K562 (cell line): ENCODE data around the gene TRMT112. TPM values are rescaled to one million over a fixed set of nuclear protein-coding genes. Genes with fewer than 3 reads are reported as not detected.

Experiments used
- ATAC-seq: fragments of 200-7000 bp; cut with Tn5 transposase; 3 replicates; pipeline ENCODE4 v1.9.1; 2020; ENCODE audit warnings: moderate library complexity
- BruUV-seq: library from RNA; stranded (reverse); fragments of 400-500 nt; replicated peaks from 2 replicates; lab custom pipeline; 2021; lab: Mats Ljungman, UMichigan
- CTCF ChIA-PET: fragments of 300-600 bp; formaldehyde crosslinking; extraction: SDS; loops from one replicate; lab custom pipeline; 2021; ENCODE audit warnings: low intra/inter-chr PET ratio; lab: Yijun Ruan, JAX
- POLR2A ChIA-PET: fragments of 300-600, 350-650 bp; sonication (Branson Sonifier 250); formaldehyde crosslinking; extraction: SDS; loops from one replicate; lab custom pipeline; 2021; ENCODE audit warnings: antibody characterized with exemption, inconsistent platforms; lab: Yijun Ruan, JAX
- DNase-seq, 4 experiments: peaks; one replicate each; pipeline versions ENCODE4 v3.0.0 to v3.0.0-alpha.2; 2011 to 2018; ENCODE audit warnings: low spot score in 3 of 4, mixed read lengths in 3 of 4; ENCODE audit errors: extremely low read depth in 1 of 4
- FAIRE-seq: peaks from 2 replicates; lab custom pipeline; 2011; peaks lifted over from hg19 to GRCh38; lab: Jason Lieb, UNC
- H2AFZ ChIP-seq: 2 replicates; pipeline ENCODE4 v1.6.0; 2011; ENCODE audit warnings: low read depth, low read length, control low read depth, inconsistent platforms
- H3K27ac ChIP-seq: fragments of 200-600 bp; 3 replicates; pipeline ENCODE4 v1.8.0; 2011; ENCODE audit warnings: low read depth, mild to moderate bottlenecking, control low read depth, inconsistent platforms, low read length, moderate library complexity, mixed read lengths; ENCODE audit errors: extremely low read depth
- H3K27me3 ChIP-seq, 2 experiments: fragments of 300-600 bp in 1 of 2; 2 replicates in 1 of 2; 3 replicates in 1 of 2; pipeline versions ENCODE4 v1.6.0 to v1.8.0; 2011; ENCODE audit warnings: inconsistent platforms in 2 of 2, low read length in 2 of 2, mild to moderate bottlenecking in 1 of 2, mixed read lengths in 1 of 2, moderate library complexity in 1 of 2; ENCODE audit not compliant: control insufficient read depth in 2 of 2, insufficient read depth in 2 of 2
- H3K36me3 ChIP-seq: fragments of 300-600 bp; 3 replicates; pipeline ENCODE4 v1.8.0; 2011; ENCODE audit warnings: mild to moderate bottlenecking, low read length, inconsistent platforms; ENCODE audit not compliant: control insufficient read depth, insufficient read depth
- H3K4me1 ChIP-seq, 2 experiments: fragments of 200-600 bp in 1 of 2; replicated peaks in 1 of 2; 2 replicates in 1 of 2; 3 replicates in 1 of 2; pipeline versions ENCODE4 v1.5.1 to v1.8.0; 2011; ENCODE audit warnings: inconsistent platforms in 2 of 2, low read length in 2 of 2, mild to moderate bottlenecking in 1 of 2, mixed read lengths in 1 of 2, moderate library complexity in 1 of 2; ENCODE audit not compliant: control insufficient read depth in 2 of 2, insufficient read depth in 2 of 2
- H3K4me2 ChIP-seq: 2 replicates; pipeline ENCODE4 v1.6.1; 2011; ENCODE audit warnings: low read length, control low read depth, inconsistent platforms, mixed read lengths; ENCODE audit not compliant: insufficient read depth
- H3K4me3 ChIP-seq: fragments of 200-600 bp; sonication (generic), shearing (Covaris generic); 2 replicates; pipeline ENCODE4 v1.5.1; 2016; ENCODE audit warnings: control low read depth, inconsistent platforms
- H3K79me2 ChIP-seq: fragments of 200-600 bp; 3 replicates; pipeline ENCODE4 v1.8.0; 2011; ENCODE audit warnings: low read length, inconsistent platforms; ENCODE audit not compliant: control insufficient read depth, insufficient read depth
- H3K9ac ChIP-seq, 2 experiments: 2 replicates each; pipeline versions ENCODE4 v1.6.0 to v1.6.1; 2011; ENCODE audit warnings: low read depth in 2 of 2, low read length in 2 of 2, control low read depth in 1 of 2, inconsistent platforms in 1 of 2, mild to moderate bottlenecking in 1 of 2, mixed read lengths in 1 of 2; ENCODE audit not compliant: insufficient read depth in 1 of 2
- H3K9me1 ChIP-seq: one replicate; pipeline ENCODE4 v1.6.0; 2011; ENCODE audit warnings: inconsistent platforms, mild to moderate bottlenecking, low read length, moderate library complexity; ENCODE audit not compliant: control insufficient read depth, insufficient read depth
- H3K9me3 ChIP-seq: replicated peaks from 2 replicates; pipeline ENCODE4 v1.5.1; 2011; ENCODE audit warnings: low read depth, low read length, inconsistent platforms; ENCODE audit not compliant: control insufficient read depth, insufficient read depth
- H4K20me1 ChIP-seq: replicated peaks from 2 replicates; pipeline ENCODE4 v1.6.1; 2011; ENCODE audit warnings: low read length, inconsistent platforms, mixed read lengths; ENCODE audit not compliant: control insufficient read depth, insufficient read depth
- E2F5 ChIP-seq: sonication (generic); formaldehyde crosslinking; IDR thresholded peaks from 2 replicates; pipeline ENCODE4 v1.8.0; 2022; ENCODE audit warnings: mild to moderate bottlenecking, missing genetic modification reagents
- ELF1 ChIP-seq: fragments of 200-800 bp; sonication (Bioruptor generic); IDR thresholded peaks from 2 replicates; pipeline ENCODE4 v1.6.1; 2016; ENCODE audit warnings: missing genetic modification characterization, missing compliant biosample characterization
- ESRRA ChIP-seq: fragments of 450-650 bp; IDR thresholded peaks from 2 replicates; pipeline ENCODE4 v1.6.1; 2014; ENCODE audit warnings: low read depth, mild to moderate bottlenecking, moderate library complexity, borderline replicate concordance
- FOXM1 ChIP-seq, 2 experiments: fragments of 450-650 bp in 1 of 2; sonication (generic) in 1 of 2; formaldehyde crosslinking in 1 of 2; IDR thresholded peaks; 2 replicates each; pipeline versions ENCODE4 v1.6.1 to v1.9.0; 2017 to 2022; ENCODE audit warnings: low read depth in 2 of 2, mild to moderate bottlenecking in 2 of 2, missing genetic modification reagents in 1 of 2, moderate library complexity in 1 of 2
- POLR2AphosphoS2 ChIP-seq: IDR thresholded peaks from 2 replicates; pipeline ENCODE4 v1.6.1; 2012; ENCODE audit warnings: low read length, improper control_type of control experiment
- POLR2G ChIP-seq: fragments of 200-400 bp; formaldehyde crosslinking; IDR thresholded peaks from 2 replicates; pipeline ENCODE4 v1.6.1; 2017; ENCODE audit warnings: low read depth, mild to moderate bottlenecking, antibody characterized with exemption, low read length, moderate library complexity
- RBFOX2 ChIP-seq: fragments of 200-400 bp; formaldehyde crosslinking; IDR thresholded peaks from 2 replicates; pipeline ENCODE4 v1.6.1; 2017; ENCODE audit warnings: low read depth, mild to moderate bottlenecking, low read length, moderate library complexity
- RHOXF2B ChIP-seq: fragments of 250-450 bp; sonication (Bioruptor Pico); conservative IDR thresholded peaks from 2 replicates; pipeline ENCODE4 v1.5.1; 2021
- ZBTB7A ChIP-seq: IDR thresholded peaks from 2 replicates; pipeline ENCODE4 v1.6.1; 2011; ENCODE audit warnings: low read depth, mild to moderate bottlenecking, low read length, moderate library complexity, borderline replicate concordance; ENCODE audit not compliant: control insufficient read depth
- WGBS: fragments of 100-300 bp; shearing (Covaris generic); methylation state at CpG from one replicate; pipeline ENCODE4 v1.1.6; 2016; ENCODE audit warnings: low coverage, mixed read lengths; ENCODE audit not compliant: insufficient coverage; ENCODE audit errors: missing lambda C conversion rate; 5-methylcytosine and 5-hydroxymethylcytosine counted together
- in situ Hi-C: fragments of 300-500 bp; cut with MboI; formaldehyde crosslinking; loops from 4 replicates; pipeline ENCODE4 v1.15.0; 2018; ENCODE audit warnings: inconsistent platforms, mixed read lengths
- intact Hi-C: fragments of 100-400 bp; cut with micrococcal nuclease; formaldehyde crosslinking; loops from 2 replicates; pipeline ENCODE4 v1.14.2; 2022
- polyA plus RNA-seq, 8 experiments: library from polyadenylated mRNA; depleted of rRNA in 4 of 8; stranded (reverse) in 5 of 8; unstranded in 3 of 8; fragments of >200 nt; fragmentation: Nextera tagmentation in 2 of 8; fragmentation: Illumina TruSeq in 1 of 8; extraction: Ambion mirVana in 2 of 8; extraction: Trizol in 1 of 8; gene quantifications; 2 replicates each; pipeline versions ENCODE4 v1.2.1 to v1.2.3, GENCODE V29; 2011 to 2014; ENCODE audit warnings: inconsistent platforms in 1 of 8, missing spikeins in 1 of 8
- total RNA-seq, 7 experiments: library from RNA; depleted of rRNA in 6 of 7; stranded (reverse); fragments of >200 nt in 6 of 7; fragmentation: Illumina TruSeq in 2 of 7; extraction: Trizol in 2 of 7; gene quantifications; 2 replicates each; pipeline versions ENCODE4 v1.2.1 to v1.2.3, GENCODE V29; 2011 to 2021; ENCODE audit warnings: low replicate concordance in 1 of 7
- TF ChIP-seq, protein P1 (sequence below): sonication (generic); formaldehyde crosslinking; IDR thresholded peaks from 2 replicates; pipeline ENCODE4 v1.8.0; 2023; ENCODE audit warnings: mild to moderate bottlenecking, missing genetic modification reagents
- TF ChIP-seq, protein P2 (sequence below), 2 experiments: fragments of 450-650 bp in 1 of 2; sonication (generic) in 1 of 2; formaldehyde crosslinking in 1 of 2; IDR thresholded peaks in 1 of 2; conservative IDR thresholded peaks in 1 of 2; 2 replicates each; pipeline versions ENCODE4 v1.6.1 to v1.8.1; 2016 to 2023; ENCODE audit warnings: mild to moderate bottlenecking in 2 of 2, moderate library complexity in 2 of 2, inconsistent platforms in 1 of 2, missing genetic modification reagents in 1 of 2

The TRMT112 gene
- total and polyA plus RNA-seq, 9 of the 15 experiments (the other 6 are each of a cell fraction or from before 2014, with no cell fraction given) = 162 to 444 (median 300) TPM

DNA sequence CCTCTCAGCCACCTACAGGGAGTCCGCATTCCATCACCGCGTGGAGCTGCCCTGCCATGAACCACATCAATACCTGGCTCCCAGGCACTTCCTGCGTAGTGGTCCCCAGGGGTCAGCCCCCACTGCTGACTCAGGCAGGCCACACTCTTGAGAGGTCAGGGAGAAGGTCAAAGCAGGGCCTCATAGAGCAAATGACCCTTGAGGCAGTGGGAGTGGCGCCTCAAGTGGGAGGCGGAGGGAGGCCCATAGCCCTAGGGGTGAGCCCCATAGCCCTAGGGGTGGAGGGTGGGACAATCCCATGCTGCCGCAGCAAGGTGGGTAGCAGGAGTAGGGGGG lies 5.5 kb upstream of the TRMT112 start:
- DNase-seq = peak; percentile 42 to 58 (median 44)
- Histone ChIP-seq H3K79me2 (peaks cover 18% of the 10 kb centered on the region), H3K4me1 (peaks cover 10 to 41% of the 10 kb centered on the region in 2 experiments; a peak in 4 of 5 replicates), H3K4me2 (no peak overlapping the region; the same call in 1 of the 2 replicates), H3K9me3 (no peaks in the 10 kb centered on the region), H3K9me1 (no peaks in the 10 kb centered on the region), H4K20me1 (no peaks in the 10 kb centered on the region), H3K36me3 (peaks cover 26% of the 10 kb centered on the region; the same call in 1 of the 3 replicates), H2AFZ (no peak overlapping the region), H3K27me3 (no peaks in the 10 kb centered on the region), H3K27ac (no peak overlapping the region), H3K4me3 (no peak overlapping the region), H3K9ac (peak overlapping the region in 1 of 2 experiments; percentile 87; a peak in 2 of 4 replicates)
- POLR2A ChIA-PET = interaction anchor here (0.5 to 1.2 kb wide), 5 partner anchors 8 to 661 kb away, joined by 3 to 15 read pairs (median 3); no protein-coding TSS in a partner anchor
- peak; percentile 32 for ATAC-seq
- intact Hi-C loops (no loop called here), in situ Hi-C loops (no loop called here)
- BruUV-seq = no TSS peak
- peak; percentile 55; the same call in 1 of the 2 replicates for TF ChIP-seq RBFOX2
- peak; percentile 40 for TF ChIP-seq POLR2G
- TF ChIP-seq ELF1 (tag) = no peak
- no peak for TF ChIP-seq FOXM1 (IDR thresholded peaks at IDR 0.05; ENCODE audit: low read depth)
- 0 out of 2 replicates have a peak, but pooled peaks have one; percentile 5 for TF ChIP-seq FOXM1 (CRISPR knock-in tag; IDR thresholded peaks at IDR 0.05; ENCODE audit: low read depth)
- peak; percentile 69; the same call in 1 of the 2 replicates for TF ChIP-seq POLR2AphosphoS2
- peak; percentile 46; the same call in 1 of the 2 replicates for TF ChIP-seq ESRRA
- TF ChIP-seq, protein P1, sequence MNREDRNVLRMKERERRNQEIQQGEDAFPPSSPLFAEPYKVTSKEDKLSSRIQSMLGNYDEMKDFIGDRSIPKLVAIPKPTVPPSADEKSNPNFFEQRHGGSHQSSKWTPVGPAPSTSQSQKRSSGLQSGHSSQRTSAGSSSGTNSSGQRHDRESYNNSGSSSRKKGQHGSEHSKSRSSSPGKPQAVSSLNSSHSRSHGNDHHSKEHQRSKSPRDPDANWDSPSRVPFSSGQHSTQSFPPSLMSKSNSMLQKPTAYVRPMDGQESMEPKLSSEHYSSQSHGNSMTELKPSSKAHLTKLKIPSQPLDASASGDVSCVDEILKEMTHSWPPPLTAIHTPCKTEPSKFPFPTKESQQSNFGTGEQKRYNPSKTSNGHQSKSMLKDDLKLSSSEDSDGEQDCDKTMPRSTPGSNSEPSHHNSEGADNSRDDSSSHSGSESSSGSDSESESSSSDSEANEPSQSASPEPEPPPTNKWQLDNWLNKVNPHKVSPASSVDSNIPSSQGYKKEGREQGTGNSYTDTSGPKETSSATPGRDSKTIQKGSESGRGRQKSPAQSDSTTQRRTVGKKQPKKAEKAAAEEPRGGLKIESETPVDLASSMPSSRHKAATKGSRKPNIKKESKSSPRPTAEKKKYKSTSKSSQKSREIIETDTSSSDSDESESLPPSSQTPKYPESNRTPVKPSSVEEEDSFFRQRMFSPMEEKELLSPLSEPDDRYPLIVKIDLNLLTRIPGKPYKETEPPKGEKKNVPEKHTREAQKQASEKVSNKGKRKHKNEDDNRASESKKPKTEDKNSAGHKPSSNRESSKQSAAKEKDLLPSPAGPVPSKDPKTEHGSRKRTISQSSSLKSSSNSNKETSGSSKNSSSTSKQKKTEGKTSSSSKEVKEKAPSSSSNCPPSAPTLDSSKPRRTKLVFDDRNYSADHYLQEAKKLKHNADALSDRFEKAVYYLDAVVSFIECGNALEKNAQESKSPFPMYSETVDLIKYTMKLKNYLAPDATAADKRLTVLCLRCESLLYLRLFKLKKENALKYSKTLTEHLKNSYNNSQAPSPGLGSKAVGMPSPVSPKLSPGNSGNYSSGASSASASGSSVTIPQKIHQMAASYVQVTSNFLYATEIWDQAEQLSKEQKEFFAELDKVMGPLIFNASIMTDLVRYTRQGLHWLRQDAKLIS (CRISPR knock-in tag) = no peak
- TF ChIP-seq, protein P2, sequence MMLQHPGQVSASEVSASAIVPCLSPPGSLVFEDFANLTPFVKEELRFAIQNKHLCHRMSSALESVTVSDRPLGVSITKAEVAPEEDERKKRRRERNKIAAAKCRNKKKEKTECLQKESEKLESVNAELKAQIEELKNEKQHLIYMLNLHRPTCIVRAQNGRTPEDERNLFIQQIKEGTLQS (IDR thresholded peaks at IDR 0.05) = 0 out of 2 replicates have a peak, but pooled peaks have one; percentile 12
- TF ChIP-seq, protein P2 (CRISPR knock-in tag; conservative IDR thresholded peaks at IDR 0.05) = no peak
- TF ChIP-seq RHOXF2B (CRISPR knock-in tag) = no peak
- TF ChIP-seq E2F5 = no peak
- peak; percentile 82 for TF ChIP-seq ZBTB7A
- 57% methylated on average over 7 of the region's 7 CpGs for WGBS
- CTCF ChIA-PET = no interaction called here
- peak; percentile 42 for FAIRE-seq
